DND-41 (cell line): Measurements from ENCODE around the gene MAP2K2.

ENCODE experiments used
- EZH2 ChIP-seq: IDR thresholded peaks from 3 replicates; pipeline ENCODE4 v1.6.1; 2012; ENCODE audit warnings: borderline replicate concordance, low read depth, mild to moderate bottlenecking, moderate library complexity, low read length, inconsistent platforms; ENCODE audit not compliant: severe bottlenecking
- TF ChIP-seq, protein P1 (sequence below): IDR thresholded peaks from 2 replicates; pipeline ENCODE4 v1.5.1; 2012; ENCODE audit warnings: borderline replicate concordance, low read length, moderate library complexity, mild to moderate bottlenecking; ENCODE audit not compliant: poor library complexity, severe bottlenecking; ENCODE audit errors: extremely low read depth

GRCh38 chr19:4062419-4063368, 61.2 kb downstream of the MAP2K2 start:
- TF ChIP-seq, protein P1, sequence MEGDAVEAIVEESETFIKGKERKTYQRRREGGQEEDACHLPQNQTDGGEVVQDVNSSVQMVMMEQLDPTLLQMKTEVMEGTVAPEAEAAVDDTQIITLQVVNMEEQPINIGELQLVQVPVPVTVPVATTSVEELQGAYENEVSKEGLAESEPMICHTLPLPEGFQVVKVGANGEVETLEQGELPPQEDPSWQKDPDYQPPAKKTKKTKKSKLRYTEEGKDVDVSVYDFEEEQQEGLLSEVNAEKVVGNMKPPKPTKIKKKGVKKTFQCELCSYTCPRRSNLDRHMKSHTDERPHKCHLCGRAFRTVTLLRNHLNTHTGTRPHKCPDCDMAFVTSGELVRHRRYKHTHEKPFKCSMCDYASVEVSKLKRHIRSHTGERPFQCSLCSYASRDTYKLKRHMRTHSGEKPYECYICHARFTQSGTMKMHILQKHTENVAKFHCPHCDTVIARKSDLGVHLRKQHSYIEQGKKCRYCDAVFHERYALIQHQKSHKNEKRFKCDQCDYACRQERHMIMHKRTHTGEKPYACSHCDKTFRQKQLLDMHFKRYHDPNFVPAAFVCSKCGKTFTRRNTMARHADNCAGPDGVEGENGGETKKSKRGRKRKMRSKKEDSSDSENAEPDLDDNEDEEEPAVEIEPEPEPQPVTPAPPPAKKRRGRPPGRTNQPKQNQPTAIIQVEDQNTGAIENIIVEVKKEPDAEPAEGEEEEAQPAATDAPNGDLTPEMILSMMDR = no peak
- no peak for TF ChIP-seq EZH2
